Thoracic aorta endothelial cell (primary cell): ENCODE data around the gene MAP3K3. TPM values are rescaled to one million over a fixed set of nuclear protein-coding genes. Genes with fewer than 3 reads are reported as not detected.

Source experiments
- small RNA-seq: library from RNA; depleted of rRNA; stranded (forward); fragments of <200 nt; gene quantifications from one replicate; pipeline ENCODE3, GENCODE V24; 2012
- total RNA-seq: library from RNA; depleted of rRNA; stranded (reverse); fragments of >200 nt; gene quantifications from 2 replicates; pipeline ENCODE4 v1.2.3, GENCODE V29; 2012

The MAP3K3 gene
- total RNA-seq, result 82.7 and 108 TPM in 2 replicates

GRCh38 chr17:63621684-63622573, at the start of gene MAP3K3:
TSS of gene MAP3K3 (plus strand) at chr17:63622417. CDS start at chr17:63622760, 343 bp downstream.

GRCh38 chr17:63600569-63601438, 21.4 kb upstream of the MAP3K3 start, which contains the start of gene TACO1:
TSS of gene TACO1 (plus strand) at chr17:63600895. CDS start at chr17:63601084, 189 bp downstream.

GRCh38 chr17:63699638-63700527, 77.7 kb downstream of the MAP3K3 start, which contains the start of gene LIMD2:
TSS of gene LIMD2 (minus strand) at chr17:63700125. CDS start at chr17:63699298, 827 bp downstream.

GRCh38 chr17:63741408-63742173, 119.4 kb downstream of the MAP3K3 start, which contains the start of gene STRADA:
TSS of gene STRADA (minus strand) at chr17:63741799. CDS start at chr17:63728369, 13,430 bp downstream.

Small RNAs within 50 kb of the gene (small RNA-seq; reads per million reads assigned to genes)
- gene RNU6-288P, result not detected

Other genes starting within 250 kb of the MAP3K3 start
- 22.1 and 24.5 TPM in 2 replicates for gene CYB561, start 176.1 kb upstream of the MAP3K3 start, total RNA-seq
- 29.1 and 41.6 TPM in 2 replicates for gene ACE, start 145.4 kb upstream of the MAP3K3 start, total RNA-seq
- not detected in 2 replicates for gene KCNH6, start 99.1 kb upstream of the MAP3K3 start, total RNA-seq
- gene DCAF7, start 71.9 kb upstream of the MAP3K3 start, total RNA-seq, result 49.9 and 58.2 TPM in 2 replicates
- gene TACO1, start 21.5 kb upstream of the MAP3K3 start, total RNA-seq, result 25.8 and 29.8 TPM in 2 replicates
- gene LIMD2, start 77.7 kb downstream of the MAP3K3 start, total RNA-seq, result 12.9 and 20.0 TPM in 2 replicates
- 41.9 and 42.3 TPM in 2 replicates for gene STRADA, start 119.4 kb downstream of the MAP3K3 start, total RNA-seq
- gene CCDC47, start 151.2 kb downstream of the MAP3K3 start, total RNA-seq, result 108 and 133 TPM in 2 replicates
- 122 and 130 TPM in 2 replicates for gene DDX42, start 151.8 kb downstream of the MAP3K3 start, total RNA-seq
- 80.9 and 93.4 TPM in 2 replicates for gene PSMC5, start 205.0 kb downstream of the MAP3K3 start, total RNA-seq
- 51.0 and 64.9 TPM in 2 replicates for gene FTSJ3, start 205.2 kb downstream of the MAP3K3 start, total RNA-seq
- gene SMARCD2, start 220.3 kb downstream of the MAP3K3 start, total RNA-seq, result 46.5 and 71.5 TPM in 2 replicates